Stomach (tissue), 4 donors: Measurements from ENCODE around the gene AKAP6.

Source experiments
- EP300 ChIP-seq: sonication (generic); formaldehyde crosslinking; IDR thresholded peaks from one replicate; pipeline ENCODE4 v1.6.1; 2017; ENCODE audit warnings: antibody characterized with exemption
- POLR2A ChIP-seq, 4 donors: fragments of 450-650 bp; IDR thresholded peaks; one replicate each; pipeline ENCODE4 v1.6.1; 2016; ENCODE audit warnings: antibody characterized with exemption in 4 of 4, control low read depth in 2 of 4, mild to moderate bottlenecking in 1 of 4, moderate library complexity in 1 of 4
- POLR2AphosphoS5 ChIP-seq, 3 donors: sonication (generic); formaldehyde crosslinking; IDR thresholded peaks; one replicate each; pipeline ENCODE4 v1.6.1; 2016; ENCODE audit warnings: antibody characterized with exemption in 3 of 3
- TF ChIP-seq, protein P1 (sequence below), 7 experiments: fragments of 450-650 bp in 4 of 7; fragments of 200-600 bp in 3 of 7; sonication (generic) in 3 of 7; IDR thresholded peaks; one replicate each; pipeline ENCODE4 v1.5.1; 2016 to 2019; ENCODE audit warnings: antibody characterized with exemption in 7 of 7, control low read depth in 2 of 7, mild to moderate bottlenecking in 1 of 7

- TF ChIP-seq EP300 (no peak), POLR2A (IDR thresholded peaks at IDR 0.05) (no peak), POLR2AphosphoS5 (IDR thresholded peaks at IDR 0.05) (no peak)
- TF ChIP-seq, protein P1, sequence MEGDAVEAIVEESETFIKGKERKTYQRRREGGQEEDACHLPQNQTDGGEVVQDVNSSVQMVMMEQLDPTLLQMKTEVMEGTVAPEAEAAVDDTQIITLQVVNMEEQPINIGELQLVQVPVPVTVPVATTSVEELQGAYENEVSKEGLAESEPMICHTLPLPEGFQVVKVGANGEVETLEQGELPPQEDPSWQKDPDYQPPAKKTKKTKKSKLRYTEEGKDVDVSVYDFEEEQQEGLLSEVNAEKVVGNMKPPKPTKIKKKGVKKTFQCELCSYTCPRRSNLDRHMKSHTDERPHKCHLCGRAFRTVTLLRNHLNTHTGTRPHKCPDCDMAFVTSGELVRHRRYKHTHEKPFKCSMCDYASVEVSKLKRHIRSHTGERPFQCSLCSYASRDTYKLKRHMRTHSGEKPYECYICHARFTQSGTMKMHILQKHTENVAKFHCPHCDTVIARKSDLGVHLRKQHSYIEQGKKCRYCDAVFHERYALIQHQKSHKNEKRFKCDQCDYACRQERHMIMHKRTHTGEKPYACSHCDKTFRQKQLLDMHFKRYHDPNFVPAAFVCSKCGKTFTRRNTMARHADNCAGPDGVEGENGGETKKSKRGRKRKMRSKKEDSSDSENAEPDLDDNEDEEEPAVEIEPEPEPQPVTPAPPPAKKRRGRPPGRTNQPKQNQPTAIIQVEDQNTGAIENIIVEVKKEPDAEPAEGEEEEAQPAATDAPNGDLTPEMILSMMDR (IDR thresholded peaks at IDR 0.05), result no peak
Observed at GRCh38 chr14:32683679-32684078, 354.6 kb downstream of the AKAP6 start.
